Karpas-422 (cell line): Measurements from ENCODE around the gene CTIF. TPM values are rescaled to one million over a fixed set of nuclear protein-coding genes. Genes with fewer than 3 reads are reported as not detected.

Experiments used
- DNase-seq: peaks from one replicate; pipeline ENCODE4 v3.0.0-alpha.2; 2015
- H2AFZ ChIP-seq: fragments of 200-600 bp; sonication (generic); 2 replicates; pipeline ENCODE4 v1.6.1; 2014; ENCODE audit warnings: antibody characterized with exemption, low read length, mixed read lengths
- H3K27ac ChIP-seq: fragments of 200-600 bp; sonication (generic); 2 replicates; pipeline ENCODE4 v1.5.1; 2014; ENCODE audit warnings: mild to moderate bottlenecking, low read length, moderate library complexity
- H3K27me3 ChIP-seq: fragments of 200-600 bp; sonication (generic); 2 replicates; pipeline ENCODE4 v1.6.1; 2014; ENCODE audit warnings: low read length, mixed read lengths
- H3K36me3 ChIP-seq: fragments of 200-600 bp; sonication (generic); 2 replicates; pipeline ENCODE4 v1.6.1; 2014; ENCODE audit warnings: low read length, mixed read lengths; ENCODE audit not compliant: insufficient read depth
- H3K4me1 ChIP-seq: fragments of 200-600 bp; sonication (generic); 2 replicates; pipeline ENCODE4 v1.6.1; 2014; ENCODE audit warnings: mild to moderate bottlenecking, low read length, mixed read lengths
- H3K4me2 ChIP-seq: fragments of 200-600 bp; sonication (generic); 2 replicates; pipeline ENCODE4 v1.6.1; 2014; ENCODE audit warnings: low read length, low read depth, mild to moderate bottlenecking; ENCODE audit not compliant: poor library complexity, severe bottlenecking
- H3K4me3 ChIP-seq: fragments of 200-600 bp; sonication (generic); 2 replicates; pipeline ENCODE4 v1.5.1; 2014; ENCODE audit warnings: mild to moderate bottlenecking, antibody characterized with exemption, low read length, mixed read lengths
- H3K79me2 ChIP-seq: fragments of 200-600 bp; sonication (generic); 2 replicates; pipeline ENCODE4 v1.6.1; 2014; ENCODE audit warnings: mild to moderate bottlenecking, low read length, mixed read lengths
- H3K9ac ChIP-seq: fragments of 200-600 bp; sonication (generic); 2 replicates; pipeline ENCODE4 v1.6.0; 2014; ENCODE audit warnings: low read length
- H3K9me2 ChIP-seq: fragments of 200-600 bp; sonication (generic), shearing (Covaris generic); replicated peaks from 2 replicates; pipeline ENCODE4 v1.6.0; 2014; ENCODE audit warnings: mild to moderate bottlenecking, low read length, moderate library complexity; ENCODE audit not compliant: insufficient read depth
- H3K9me3 ChIP-seq: fragments of 300-700, 200-600 bp; sonication (generic); 2 replicates; pipeline ENCODE4 v1.6.1; 2014; ENCODE audit warnings: low read length, mixed read lengths
- H4K20me1 ChIP-seq: fragments of 200-600 bp; sonication (generic); 2 replicates; pipeline ENCODE4 v1.6.1; 2014; ENCODE audit warnings: mild to moderate bottlenecking, antibody characterized with exemption, low read length, low read depth; ENCODE audit not compliant: insufficient read depth
- total RNA-seq: library from RNA; depleted of rRNA; stranded (reverse); fragments of >200 nt; shearing (Covaris generic); gene quantifications from 2 replicates; pipeline ENCODE4 v1.2.3, GENCODE V29; 2014; ENCODE audit warnings: low replicate concordance

The CTIF gene
- total RNA-seq, 1 experiment from 2014 or later: 0.60 TPM

GRCh38 chr18:48607056-48607984 is 68.5 kb downstream of the CTIF start:
- no peaks in the 10 kb centered on the region for H3K27me3 ChIP-seq
- H3K9ac ChIP-seq: no peak overlapping the region
- peaks cover 8% of the 10 kb centered on the region for H3K4me1 ChIP-seq
- no peak overlapping the region for H3K4me3 ChIP-seq
- no peaks in the 10 kb centered on the region for H3K36me3 ChIP-seq
- no peak overlapping the region for H3K4me2 ChIP-seq
- DNase-seq: no peak
- no peaks in the 10 kb centered on the region for H3K9me3 ChIP-seq
- H3K27ac ChIP-seq: no peak overlapping the region
- no peaks in the 10 kb centered on the region for H3K79me2 ChIP-seq
- H4K20me1 ChIP-seq: no peaks in the 10 kb centered on the region; the same call in 1 of the 2 replicates
- 0 out of 2 replicates have a peak, but pooled peaks cover 4% of the 10 kb centered on the region for H3K9me2 ChIP-seq
- no peak overlapping the region for H2AFZ ChIP-seq

GRCh38 chr18:48608581-48608980 is 69.8 kb downstream of the CTIF start:
- no peak for DNase-seq
- H3K9ac ChIP-seq: no peak overlapping the region
- H3K27me3 ChIP-seq: no peaks in the 10 kb centered on the region

GRCh38 chr18:48609114-48609513 is 70.3 kb downstream of the CTIF start:
- H2AFZ ChIP-seq: no peak overlapping the region
- H3K79me2 ChIP-seq: no peaks in the 10 kb centered on the region
- no peak overlapping the region for H3K9ac ChIP-seq
- no peak overlapping the region for H3K4me3 ChIP-seq
- DNase-seq: no peak
- H4K20me1 ChIP-seq: peaks cover 4% of the 10 kb centered on the region; the same call in 1 of the 2 replicates
- H3K27ac ChIP-seq: no peak overlapping the region
- H3K9me2 ChIP-seq: no peaks in the 10 kb centered on the region
- H3K27me3 ChIP-seq: no peaks in the 10 kb centered on the region
- no peaks in the 10 kb centered on the region for H3K36me3 ChIP-seq
- H3K9me3 ChIP-seq: no peaks in the 10 kb centered on the region
- peaks cover 8% of the 10 kb centered on the region for H3K4me1 ChIP-seq
- no peak overlapping the region for H3K4me2 ChIP-seq

More at GRCh38 chr18:48608581-48608980, 69.8 kb downstream of the CTIF start:
- no peak overlapping the region for H2AFZ ChIP-seq
- no peak overlapping the region for H3K4me2 ChIP-seq
- H4K20me1 ChIP-seq: no peaks in the 10 kb centered on the region; the same call in 1 of the 2 replicates
- no peaks in the 10 kb centered on the region for H3K79me2 ChIP-seq
- H3K9me2 ChIP-seq: no peaks in the 10 kb centered on the region
- no peak overlapping the region for H3K4me3 ChIP-seq
- H3K36me3 ChIP-seq: no peaks in the 10 kb centered on the region
- peaks cover 8% of the 10 kb centered on the region for H3K4me1 ChIP-seq
- no peak overlapping the region for H3K27ac ChIP-seq
- H3K9me3 ChIP-seq: no peaks in the 10 kb centered on the region

- peaks cover 7% of the 10 kb centered on the region for H3K4me1 ChIP-seq
- no peak overlapping the region for H3K27ac ChIP-seq
- no peaks in the 10 kb centered on the region for H3K27me3 ChIP-seq
- no peaks in the 10 kb centered on the region for H3K79me2 ChIP-seq
- H4K20me1 ChIP-seq: peaks cover 6% of the 10 kb centered on the region; the same call in 1 of the 2 replicates
- no peak overlapping the region for H2AFZ ChIP-seq
- no peak overlapping the region for H3K9ac ChIP-seq
- H3K9me2 ChIP-seq: no peaks in the 10 kb centered on the region
- no peak for DNase-seq
- H3K4me3 ChIP-seq: no peak overlapping the region
- no peak overlapping the region for H3K4me2 ChIP-seq
- H3K9me3 ChIP-seq: no peaks in the 10 kb centered on the region
- H3K36me3 ChIP-seq: no peaks in the 10 kb centered on the region
These were observed 71.3 kb downstream of the CTIF start for GRCh38 chr18:48609820-48610815.

GRCh38 chr18:48611203-48611602 is 72.4 kb downstream of the CTIF start:
- no peak overlapping the region for H3K4me2 ChIP-seq
- H2AFZ ChIP-seq: no peak overlapping the region
- no peak overlapping the region for H3K9ac ChIP-seq
- no peaks in the 10 kb centered on the region for H3K4me1 ChIP-seq
- no peaks in the 10 kb centered on the region for H3K36me3 ChIP-seq
- H3K27me3 ChIP-seq: no peaks in the 10 kb centered on the region
- no peak overlapping the region for H3K27ac ChIP-seq
- H4K20me1 ChIP-seq: peaks cover 6% of the 10 kb centered on the region; the same call in 1 of the 2 replicates
- H3K79me2 ChIP-seq: no peaks in the 10 kb centered on the region
- no peak for DNase-seq
- no peak overlapping the region for H3K4me3 ChIP-seq
- no peaks in the 10 kb centered on the region for H3K9me3 ChIP-seq
- H3K9me2 ChIP-seq: no peaks in the 10 kb centered on the region

GRCh38 chr18:48611785-48612480 is 73.1 kb downstream of the CTIF start:
- Histone ChIP-seq H2AFZ (no peak overlapping the region), H3K4me2 (no peak overlapping the region), H3K9me3 (no peaks in the 10 kb centered on the region), H3K27ac (no peak overlapping the region), H3K9me2 (no peaks in the 10 kb centered on the region), H3K4me1 (no peaks in the 10 kb centered on the region), H3K27me3 (no peaks in the 10 kb centered on the region), H3K4me3 (no peak overlapping the region), H3K9ac (no peak overlapping the region), H3K79me2 (no peaks in the 10 kb centered on the region), H4K20me1 (peaks cover 6% of the 10 kb centered on the region; the same call in 1 of the 2 replicates), H3K36me3 (no peaks in the 10 kb centered on the region)
- DNase-seq: no peak

GRCh38 chr18:48612511-48612910 is 73.7 kb downstream of the CTIF start:
- Histone ChIP-seq H3K9me3 (no peaks in the 10 kb centered on the region), H3K4me1 (no peaks in the 10 kb centered on the region), H3K9ac (no peak overlapping the region), H3K4me2 (no peak overlapping the region), H3K79me2 (no peaks in the 10 kb centered on the region), H3K36me3 (no peaks in the 10 kb centered on the region), H3K4me3 (no peak overlapping the region), H2AFZ (no peak overlapping the region), H3K9me2 (no peaks in the 10 kb centered on the region), H3K27me3 (no peaks in the 10 kb centered on the region), H4K20me1 (peaks cover 6% of the 10 kb centered on the region; the same call in 1 of the 2 replicates), H3K27ac (no peak overlapping the region)
- DNase-seq: no peak
